Right ventricle myocardium superior (tissue), 1 donor: ENCODE measurements around the gene CROT. TPM values are rescaled to one million over a fixed set of nuclear protein-coding genes. Genes with fewer than 3 reads are reported as not detected.

Source experiments
- ATAC-seq: fragments of 200-7000 bp; cut with Tn5 transposase; one replicate; pipeline ENCODE4 v1.9.1; 2020; ENCODE audit warnings: mild to moderate bottlenecking; ENCODE audit not compliant: poor library complexity
- DNase-seq: peaks from one replicate; pipeline ENCODE4 v3.0.0-alpha.2; 2020
- intact Hi-C: fragments of 100-400 bp; cut with DNase I; formaldehyde crosslinking; loops from one replicate; pipeline ENCODE4 v1.11.2; 2022
- total RNA-seq: library from RNA; stranded (reverse); fragmentation: NEBNext Ultra II Directional; extraction: Animal tissue kit (Norgen Biotek cat#: 25700); gene quantifications from one replicate; pipeline ENCODE4 v1.2.1, GENCODE V29; 2021
- donor health status: DM: no; HTN: yes; CAD: no; lungs with severe emphysema.

The CROT gene
- total RNA-seq, 1 donor from 2014 or later, result 6.7 TPM

DNA sequence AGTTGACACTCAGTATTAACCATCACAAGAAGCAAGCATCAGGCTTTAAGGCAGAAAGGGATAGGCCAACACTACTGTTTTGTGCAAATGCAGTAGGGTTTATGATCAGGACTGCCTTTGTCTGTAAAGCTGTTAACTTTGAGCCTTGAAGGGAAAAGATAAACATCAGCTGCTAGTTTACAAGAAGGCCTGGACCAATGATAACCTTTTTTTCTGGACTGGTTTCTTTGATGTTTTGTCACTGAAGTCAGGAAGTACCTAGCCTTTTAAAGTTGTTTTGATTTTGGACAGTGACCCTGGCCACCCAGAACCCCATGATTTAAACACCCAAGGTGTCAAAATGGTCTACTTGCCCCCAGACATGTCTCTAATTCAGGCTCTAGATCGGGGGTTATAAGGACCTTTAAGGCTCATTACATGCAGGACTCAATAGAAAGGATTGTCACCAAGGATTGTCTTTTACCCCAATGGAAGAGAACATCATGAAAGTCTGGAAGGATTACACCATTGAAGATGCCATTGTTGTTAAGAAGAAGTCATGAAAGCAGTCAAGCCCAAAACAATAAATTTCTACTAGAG, 50.1 kb downstream of the CROT start:
- intact Hi-C loops, result no loop called here
- ATAC-seq, result no peak
- DNase-seq, result no peak

DNA sequence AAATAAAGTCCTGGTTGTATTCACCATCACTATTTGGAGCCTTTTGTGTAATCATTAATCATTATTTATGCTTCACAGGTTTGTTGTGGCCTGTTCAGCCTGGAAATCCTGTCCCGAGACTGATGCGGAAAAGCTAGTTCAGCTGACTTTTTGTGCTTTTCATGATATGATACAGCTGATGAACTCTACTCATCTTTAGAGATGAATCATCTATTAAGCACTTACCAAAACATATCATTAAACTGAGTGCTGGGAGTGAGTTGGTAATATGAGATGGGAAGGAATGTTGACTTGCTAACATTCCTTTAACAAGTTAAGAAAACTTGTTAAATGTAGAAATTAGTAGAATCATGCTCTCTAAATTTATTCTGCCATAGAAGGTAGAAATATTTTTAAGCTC, 53.0 kb downstream of the CROT start:
- ATAC-seq, result no peak
- intact Hi-C loops, result no loop called here
- no peak for DNase-seq

DNA sequence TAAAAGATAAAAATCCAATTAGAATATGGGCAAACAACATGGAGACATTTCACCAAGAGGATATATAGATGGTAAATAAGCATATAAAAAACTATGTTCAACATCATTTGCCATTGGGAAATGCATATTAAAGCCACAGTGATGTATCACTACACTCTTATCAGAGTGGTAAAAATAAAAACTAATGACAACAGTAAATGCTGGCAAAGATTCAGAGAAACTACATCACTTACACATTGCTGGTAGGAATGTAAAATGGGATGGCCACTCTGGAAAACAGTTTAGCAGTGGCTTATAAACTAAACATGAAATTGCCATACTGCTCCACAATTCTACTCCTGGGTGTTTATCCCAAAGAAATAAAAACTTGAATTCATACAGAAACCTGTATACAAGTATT, 59.2 kb downstream of the CROT start:
- intact Hi-C loops, result no loop called here
- DNase-seq, result no peak
- ATAC-seq, result no peak

DNA sequence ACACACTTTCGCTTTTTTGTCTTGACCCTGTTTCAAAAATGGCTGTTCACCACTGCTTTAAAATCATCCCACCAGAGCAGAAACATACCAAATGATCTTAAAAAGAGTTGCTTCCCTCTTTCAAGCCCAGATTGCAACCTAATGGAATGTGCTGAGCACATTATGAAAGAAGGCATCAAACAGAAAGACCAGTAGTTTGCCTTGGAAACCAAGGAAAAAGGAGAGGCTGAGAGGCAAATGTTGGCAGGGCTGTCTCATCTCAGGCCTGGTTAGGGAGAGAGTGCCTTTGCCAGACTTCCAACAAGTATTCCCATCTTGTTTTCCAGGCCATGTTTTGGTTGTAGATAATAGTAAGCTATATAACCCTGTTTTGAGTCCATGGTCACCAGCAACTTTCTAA, 65.7 kb downstream of the CROT start:
- ATAC-seq, result no peak
- no peak for DNase-seq
- intact Hi-C loops, result no loop called here

DNA sequence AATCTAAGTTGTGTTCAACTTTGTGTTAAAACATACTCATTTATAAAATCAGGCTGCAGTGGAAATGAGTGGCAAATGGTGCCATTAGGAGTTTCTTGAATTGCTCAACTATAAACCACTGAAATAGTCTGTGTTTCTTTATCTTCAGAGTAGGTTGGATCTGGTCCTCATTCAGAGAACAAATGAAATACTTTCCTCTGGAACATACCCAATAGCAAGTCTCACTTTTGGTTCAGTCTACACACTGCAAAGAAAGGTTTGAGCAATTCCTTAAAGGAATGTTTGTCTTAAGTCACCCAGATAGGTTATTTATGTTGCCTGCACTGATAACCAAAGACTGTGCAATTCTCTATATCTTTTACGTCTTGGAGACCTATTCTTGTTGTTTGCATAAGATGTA, 67.6 kb downstream of the CROT start:
- intact Hi-C loops, result no loop called here
- DNase-seq, result no peak
- ATAC-seq, result no peak

DNA sequence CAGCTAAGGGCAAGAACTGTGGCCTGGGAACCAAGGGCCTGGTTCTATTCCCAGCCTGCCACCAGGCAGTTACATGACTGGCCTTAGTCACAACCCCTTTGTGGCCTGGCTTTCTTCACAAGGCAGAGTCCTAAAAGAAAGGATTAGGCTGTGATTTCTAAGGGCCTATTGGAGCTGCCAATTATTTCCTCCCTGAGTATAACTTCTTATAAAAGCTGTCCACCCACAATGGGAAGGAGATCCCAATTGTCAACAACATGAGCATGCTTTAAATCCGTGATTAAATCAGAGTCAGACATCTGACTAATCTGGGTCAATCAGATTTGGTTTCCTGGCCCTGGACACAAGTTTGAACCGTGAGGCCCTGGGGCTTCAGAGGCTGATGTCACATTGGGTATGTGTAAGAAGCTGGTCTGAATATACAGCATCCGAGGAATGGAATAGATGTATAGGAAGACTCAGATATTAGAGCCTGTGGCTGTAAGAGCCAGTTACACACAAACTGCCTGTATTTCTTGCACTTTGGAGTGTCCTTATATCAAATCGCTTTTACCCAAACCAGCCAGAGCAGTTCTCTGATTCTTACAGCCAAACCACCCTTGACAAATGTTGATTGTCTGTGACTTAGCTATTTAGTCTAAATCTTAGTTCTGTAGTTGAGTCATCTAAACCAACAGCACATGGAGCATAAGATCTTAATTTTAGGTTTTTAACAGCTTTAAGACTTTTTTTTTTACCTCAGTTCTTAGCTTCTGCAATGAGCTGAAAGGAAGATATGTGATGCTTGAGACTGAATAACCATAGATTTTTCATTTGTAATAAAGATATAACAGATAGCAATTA, 68.7 kb downstream of the CROT start:
- intact Hi-C loops, result no loop called here
- ATAC-seq (no peak), DNase-seq (no peak)

DNA sequence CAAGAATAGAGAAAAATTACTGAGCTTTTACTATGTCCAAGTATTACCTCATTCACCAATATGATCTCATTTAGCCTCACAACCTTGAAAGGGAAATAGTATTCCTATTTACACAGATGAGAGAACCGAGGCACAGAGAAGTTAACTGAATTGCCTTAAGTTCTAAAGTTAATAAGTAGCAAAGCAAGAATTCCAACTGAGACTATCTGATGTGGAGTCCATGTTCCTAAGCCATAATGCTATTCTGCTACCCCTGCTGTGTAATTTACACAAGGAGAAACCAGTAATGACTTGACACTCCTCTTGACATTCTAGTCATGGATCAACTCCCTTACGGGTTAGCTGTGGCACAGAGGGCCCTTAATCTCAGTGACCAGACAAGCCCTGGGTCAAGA, 69.3 kb downstream of the CROT start:
- no peak for ATAC-seq
- no peak for DNase-seq
- intact Hi-C loops, result loop anchor here (5.0 kb wide), 1 partner anchor 102 kb away; no protein-coding TSS in a partner anchor

DNA sequence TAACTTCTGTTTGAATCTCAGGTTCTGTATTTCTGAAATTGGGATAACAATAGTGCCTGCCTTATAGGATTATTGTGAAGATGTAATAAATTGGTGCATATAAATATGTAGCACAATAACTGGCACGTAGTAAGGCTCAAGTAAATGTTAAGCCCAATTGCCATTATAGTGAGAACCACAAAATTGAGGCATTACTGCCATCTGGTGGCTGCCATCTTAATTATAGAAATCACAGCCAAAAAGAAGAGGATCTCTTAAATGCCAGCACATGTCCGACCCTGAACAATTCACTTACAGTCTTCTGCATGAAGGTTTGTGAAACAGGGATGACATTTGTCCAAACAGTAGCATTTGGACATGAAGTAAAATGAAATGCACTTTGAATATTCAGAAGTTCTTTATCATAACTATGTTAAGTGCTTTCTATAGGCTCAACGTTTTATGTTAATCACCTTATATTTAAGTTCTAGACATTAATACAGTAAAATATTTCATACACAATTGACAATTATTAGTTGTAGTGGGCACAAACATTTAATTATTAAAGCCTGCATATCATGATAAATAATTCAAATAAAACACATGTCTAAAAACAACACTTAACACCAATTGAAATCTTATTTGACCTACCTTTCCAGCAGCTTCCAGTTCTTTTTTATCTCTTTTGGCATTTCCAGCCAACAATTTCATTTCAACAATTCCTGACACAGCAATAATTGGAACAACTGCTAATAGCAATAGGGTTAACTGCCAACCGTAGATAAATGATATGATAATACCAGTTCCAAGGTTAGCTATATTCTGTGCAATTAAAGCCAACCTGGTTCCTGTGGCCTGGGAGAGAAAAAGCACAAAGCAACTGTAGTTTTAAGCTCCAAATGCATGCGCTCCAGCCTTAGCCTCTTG, 71.5 kb downstream of the CROT start:
- intact Hi-C loops, result loop anchor here (5.0 kb wide), 1 partner anchor 105 kb away; no protein-coding TSS in a partner anchor
- DNase-seq (no peak), ATAC-seq (peak; percentile 65)

DNA sequence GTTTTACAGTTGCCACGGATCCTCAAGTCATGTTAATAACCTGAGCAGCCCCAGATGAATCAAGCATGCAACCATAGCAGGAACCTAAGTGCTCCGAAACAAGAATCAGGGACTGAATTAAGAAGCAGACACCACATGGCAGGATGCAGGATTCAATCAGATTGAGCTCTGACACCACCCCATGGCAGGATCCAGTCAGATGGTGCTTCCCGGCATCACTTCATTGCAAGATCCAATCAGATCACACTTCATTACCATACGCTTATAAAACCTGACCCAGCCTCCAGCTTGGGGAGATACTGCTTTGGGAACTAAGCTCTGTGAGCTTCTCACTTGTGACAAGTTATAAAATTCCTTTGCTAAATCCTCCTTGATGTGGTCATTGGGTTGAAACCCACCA, 74.7 kb downstream of the CROT start:
- ATAC-seq (no peak), DNase-seq (no peak)
- intact Hi-C loops, result no loop called here

DNA sequence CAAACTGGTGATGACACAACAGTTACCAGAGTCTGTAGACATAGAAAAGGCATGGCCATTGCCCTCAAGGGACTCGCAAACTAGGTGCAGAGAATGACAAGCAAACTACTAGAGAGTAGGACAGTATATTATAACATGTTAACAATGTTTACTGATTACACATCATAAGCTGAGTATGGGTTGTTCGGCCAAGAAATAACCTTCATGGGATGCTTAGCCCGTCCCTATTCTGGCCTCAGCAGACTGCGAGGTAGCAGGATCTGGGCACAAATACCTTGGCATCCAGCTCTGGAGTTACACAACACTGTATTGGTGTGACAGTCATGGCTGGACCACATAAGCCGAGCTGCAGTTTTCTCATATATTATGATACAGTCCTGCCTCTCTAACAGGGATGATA, 78.6 kb downstream of the CROT start:
- intact Hi-C loops, result no loop called here
- no peak for DNase-seq
- ATAC-seq, result no peak

DNA sequence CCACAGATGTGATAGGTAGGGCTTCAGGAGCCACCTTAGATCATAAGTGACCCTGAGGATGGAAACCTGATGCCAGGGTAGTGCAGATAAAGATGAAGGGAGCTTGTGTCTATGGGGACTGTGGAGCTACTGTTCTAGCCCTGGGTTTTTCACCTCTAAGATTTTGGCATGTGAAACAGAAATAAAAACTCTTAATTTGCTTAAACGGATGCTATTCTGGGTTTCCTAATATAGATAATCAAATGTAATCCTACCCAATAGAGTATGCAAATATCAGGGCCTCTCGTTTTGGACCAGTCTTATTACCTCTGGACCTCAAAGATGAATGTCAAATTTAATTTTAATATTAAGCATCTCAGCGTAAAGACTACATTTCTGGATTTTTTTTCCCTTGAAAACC, 80.7 kb downstream of the CROT start:
- no peak for DNase-seq
- ATAC-seq, result no peak
- intact Hi-C loops, result no loop called here

DNA sequence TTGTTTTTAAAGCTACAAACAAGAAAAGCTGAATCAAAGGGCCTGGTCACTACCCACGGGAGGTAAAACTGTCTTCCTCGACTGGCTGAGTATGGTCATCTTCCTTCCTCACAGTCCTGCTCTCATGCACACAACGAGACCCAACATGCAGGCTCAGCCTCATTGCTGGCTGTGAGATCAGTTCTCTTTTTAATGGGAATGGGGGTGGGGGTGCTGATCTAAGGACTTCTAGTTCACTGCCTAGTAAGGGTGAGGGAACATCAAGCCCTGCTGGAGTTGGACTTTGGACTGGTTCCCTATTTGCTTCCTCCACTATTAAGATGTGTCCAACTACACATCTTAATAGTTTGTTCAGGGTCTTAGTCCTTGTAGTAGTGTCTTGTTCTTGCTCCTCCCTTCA, 81.8 kb downstream of the CROT start:
- intact Hi-C loops, result no loop called here
- DNase-seq, result no peak
- ATAC-seq, result peak; percentile 38

DNA sequence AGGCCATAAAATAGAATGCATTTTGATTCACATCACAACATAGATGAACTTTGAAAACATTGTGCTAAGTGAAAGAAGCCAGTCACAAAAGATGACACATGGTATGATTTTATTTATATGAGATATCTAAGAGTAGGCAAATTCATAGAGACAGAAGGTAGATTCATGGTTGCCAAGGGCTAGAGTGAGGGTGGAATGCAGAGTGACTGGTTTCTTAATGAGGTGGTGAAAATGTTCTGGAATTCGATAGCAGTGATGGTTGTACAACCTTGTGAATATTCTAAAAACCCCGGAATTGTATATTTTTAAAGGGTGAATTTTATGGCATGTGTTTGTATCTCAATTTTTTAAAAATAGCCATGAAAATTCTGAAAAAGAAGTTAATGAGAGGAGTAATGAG, 87.1 kb downstream of the CROT start:
- intact Hi-C loops, result no loop called here
- DNase-seq (no peak), ATAC-seq (no peak)

DNA sequence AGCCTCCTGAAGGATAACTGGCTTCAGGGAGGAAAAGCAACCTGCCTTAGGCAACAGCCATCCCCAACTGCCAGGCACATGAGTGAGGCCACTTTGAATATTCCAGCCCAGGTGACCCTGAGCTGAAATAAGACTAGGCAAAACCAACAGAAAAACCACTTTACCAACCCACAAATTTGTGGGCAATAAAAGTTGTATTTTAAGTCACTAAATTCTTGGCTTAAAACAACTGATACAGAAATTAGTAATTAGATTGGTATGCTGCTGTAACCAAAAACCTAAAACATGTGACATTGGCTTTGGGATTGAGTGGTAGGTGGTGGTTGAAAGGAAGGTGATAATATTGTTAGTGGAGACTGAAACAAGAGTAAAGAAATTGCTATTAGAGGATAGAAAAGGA, 90.1 kb downstream of the CROT start:
- intact Hi-C loops, result no loop called here
- no peak for DNase-seq
- no peak for ATAC-seq

DNA sequence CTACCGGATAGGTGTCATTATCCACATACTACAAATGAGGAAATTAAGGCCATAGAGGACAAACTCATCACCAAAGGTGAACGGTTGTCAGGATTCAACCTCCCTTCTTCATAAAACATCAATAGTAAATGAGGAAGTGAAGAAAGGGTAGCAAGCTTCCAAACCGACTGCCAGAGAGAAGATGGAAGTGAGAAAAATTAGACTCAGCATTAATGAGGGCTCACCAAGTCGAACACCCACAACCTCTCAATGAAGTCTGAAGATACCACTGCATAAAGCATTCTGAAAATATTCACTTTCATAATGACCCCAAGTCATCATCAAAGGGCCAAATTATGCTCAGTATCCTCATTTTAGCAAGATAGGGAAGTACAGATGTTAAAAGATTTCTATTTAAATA, 100.4 kb downstream of the CROT start:
- DNase-seq, result no peak
- intact Hi-C loops, result no loop called here
- ATAC-seq, result no peak

DNA sequence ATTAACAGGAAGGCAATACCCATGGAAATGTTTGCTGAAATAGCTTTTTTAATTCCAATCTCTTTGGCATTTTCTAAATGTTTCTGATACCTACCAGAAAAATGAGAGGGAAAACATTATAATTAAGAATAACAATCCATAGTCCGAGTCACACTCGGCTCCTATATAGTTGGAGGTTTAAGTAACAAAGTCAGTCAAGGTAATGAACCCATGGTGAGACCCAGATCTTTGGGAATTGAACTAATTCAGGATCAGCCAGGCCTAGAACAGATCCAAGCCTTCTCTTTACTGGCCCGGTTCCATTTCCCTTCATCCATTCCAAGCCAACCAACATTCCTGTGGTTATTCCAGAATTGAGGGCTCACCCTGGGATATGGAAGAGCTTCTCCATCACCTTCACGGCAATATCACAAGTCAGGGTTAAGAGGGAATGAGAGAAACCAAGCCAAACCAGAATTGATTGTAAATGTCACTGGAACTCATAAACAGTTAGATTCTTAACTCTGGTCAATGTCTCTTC, 101.7 kb downstream of the CROT start:
- intact Hi-C loops, result no loop called here
- DNase-seq, result no peak
- ATAC-seq, result no peak

DNA sequence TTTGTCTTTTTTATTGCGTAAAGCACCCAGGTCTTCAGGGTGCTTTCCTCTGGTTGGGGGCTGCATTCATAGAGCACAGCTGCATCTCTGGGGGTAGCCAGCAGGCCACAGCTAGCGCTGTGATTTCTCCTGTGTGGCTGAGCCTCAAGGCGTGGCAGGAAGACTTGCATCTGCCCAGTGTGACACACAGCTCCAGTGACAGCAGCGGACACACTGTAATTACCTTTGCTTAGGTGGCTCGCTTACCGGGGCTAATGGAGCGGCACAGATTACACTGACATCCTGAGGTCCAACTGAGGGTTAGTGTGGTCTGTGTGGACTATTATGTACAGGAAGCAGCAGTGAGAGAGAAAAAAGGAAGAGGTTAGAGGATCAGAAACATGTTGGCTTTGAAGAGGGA, 102.9 kb downstream of the CROT start:
- ATAC-seq, result no peak
- intact Hi-C loops, result no loop called here
- no peak for DNase-seq
